NCI-H345 treated with DMSO at 0.1 percent for 48 hours (cell line): ENCODE data around the gene CAMTA1.
"Not testable (repeated sequence)": the region's sequence is repeated elsewhere in the genome, so short reads cannot be mapped to it uniquely, and the experiment has no call there.

ENCODE experiments used
- DNase-seq: peaks from one replicate; lab custom pipeline; 2025; ENCODE audit not compliant: unreplicated experiment; lab: John Stamatoyannopoulos, UW

Gene CAMTA1, protein sequence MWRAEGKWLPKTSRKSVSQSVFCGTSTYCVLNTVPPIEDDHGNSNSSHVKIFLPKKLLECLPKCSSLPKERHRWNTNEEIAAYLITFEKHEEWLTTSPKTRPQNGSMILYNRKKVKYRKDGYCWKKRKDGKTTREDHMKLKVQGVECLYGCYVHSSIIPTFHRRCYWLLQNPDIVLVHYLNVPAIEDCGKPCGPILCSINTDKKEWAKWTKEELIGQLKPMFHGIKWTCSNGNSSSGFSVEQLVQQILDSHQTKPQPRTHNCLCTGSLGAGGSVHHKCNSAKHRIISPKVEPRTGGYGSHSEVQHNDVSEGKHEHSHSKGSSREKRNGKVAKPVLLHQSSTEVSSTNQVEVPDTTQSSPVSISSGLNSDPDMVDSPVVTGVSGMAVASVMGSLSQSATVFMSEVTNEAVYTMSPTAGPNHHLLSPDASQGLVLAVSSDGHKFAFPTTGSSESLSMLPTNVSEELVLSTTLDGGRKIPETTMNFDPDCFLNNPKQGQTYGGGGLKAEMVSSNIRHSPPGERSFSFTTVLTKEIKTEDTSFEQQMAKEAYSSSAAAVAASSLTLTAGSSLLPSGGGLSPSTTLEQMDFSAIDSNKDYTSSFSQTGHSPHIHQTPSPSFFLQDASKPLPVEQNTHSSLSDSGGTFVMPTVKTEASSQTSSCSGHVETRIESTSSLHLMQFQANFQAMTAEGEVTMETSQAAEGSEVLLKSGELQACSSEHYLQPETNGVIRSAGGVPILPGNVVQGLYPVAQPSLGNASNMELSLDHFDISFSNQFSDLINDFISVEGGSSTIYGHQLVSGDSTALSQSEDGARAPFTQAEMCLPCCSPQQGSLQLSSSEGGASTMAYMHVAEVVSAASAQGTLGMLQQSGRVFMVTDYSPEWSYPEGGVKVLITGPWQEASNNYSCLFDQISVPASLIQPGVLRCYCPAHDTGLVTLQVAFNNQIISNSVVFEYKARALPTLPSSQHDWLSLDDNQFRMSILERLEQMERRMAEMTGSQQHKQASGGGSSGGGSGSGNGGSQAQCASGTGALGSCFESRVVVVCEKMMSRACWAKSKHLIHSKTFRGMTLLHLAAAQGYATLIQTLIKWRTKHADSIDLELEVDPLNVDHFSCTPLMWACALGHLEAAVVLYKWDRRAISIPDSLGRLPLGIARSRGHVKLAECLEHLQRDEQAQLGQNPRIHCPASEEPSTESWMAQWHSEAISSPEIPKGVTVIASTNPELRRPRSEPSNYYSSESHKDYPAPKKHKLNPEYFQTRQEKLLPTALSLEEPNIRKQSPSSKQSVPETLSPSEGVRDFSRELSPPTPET (N-terminal part only)

DNA sequence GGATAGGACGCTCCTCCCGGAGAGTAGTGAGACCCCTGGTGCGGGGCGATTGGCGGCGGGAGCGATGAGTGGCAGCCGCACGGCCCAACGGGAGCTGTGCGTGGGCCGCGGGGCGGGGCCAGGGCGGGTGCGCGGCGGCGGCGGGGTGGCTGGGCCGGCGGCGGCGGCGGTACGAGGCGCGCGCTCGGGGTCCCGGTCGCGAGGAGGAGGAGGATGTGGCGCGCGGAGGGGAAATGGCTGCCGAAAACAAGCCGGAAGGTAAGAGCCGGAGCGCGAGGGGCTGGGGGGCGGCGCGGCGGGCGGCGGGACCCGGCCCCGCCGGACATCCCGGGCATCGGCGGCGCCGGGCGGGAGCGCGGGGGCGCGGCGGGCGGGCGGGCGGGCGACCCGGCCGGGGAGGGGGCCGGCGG lies at the start of gene CAMTA1:
TSS of gene CAMTA1 (plus strand) at position 137 of the 410 bp plus-strand sequence. CDS start at position 214, 77 bp downstream.
- no peak for DNase-seq

DNA sequence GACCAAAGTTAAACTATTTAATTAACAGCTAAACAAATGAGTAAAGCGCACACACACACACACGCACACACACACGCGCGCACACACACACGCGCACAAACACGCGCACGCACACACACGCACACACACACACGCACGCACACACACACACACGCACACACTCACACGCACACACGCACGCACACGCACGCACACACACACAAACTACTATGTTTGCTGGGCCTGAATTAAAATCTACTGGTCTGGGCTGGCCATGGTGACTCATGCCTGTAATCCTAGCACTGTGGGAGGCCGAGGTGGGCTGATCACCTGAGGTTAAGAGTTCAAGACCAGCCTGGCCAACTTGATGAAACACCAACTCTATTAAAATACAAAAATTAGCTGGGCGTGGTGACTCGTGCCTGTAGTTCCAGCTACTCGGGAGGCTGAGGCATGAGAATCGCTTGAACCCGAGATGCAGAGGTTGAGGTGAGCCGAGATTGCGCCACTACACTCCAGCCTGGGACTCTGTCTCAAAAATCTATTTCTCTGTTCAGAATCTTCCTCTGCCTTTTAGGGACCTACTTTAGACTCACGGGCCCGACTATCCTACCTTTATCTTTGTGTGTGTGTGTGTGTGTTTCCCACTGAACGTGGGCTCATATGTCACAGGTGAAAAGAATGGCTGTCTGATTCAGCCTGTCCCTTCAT lies 46.1 kb upstream of the CAMTA1 start:
- DNase-seq: no peak

DNA sequence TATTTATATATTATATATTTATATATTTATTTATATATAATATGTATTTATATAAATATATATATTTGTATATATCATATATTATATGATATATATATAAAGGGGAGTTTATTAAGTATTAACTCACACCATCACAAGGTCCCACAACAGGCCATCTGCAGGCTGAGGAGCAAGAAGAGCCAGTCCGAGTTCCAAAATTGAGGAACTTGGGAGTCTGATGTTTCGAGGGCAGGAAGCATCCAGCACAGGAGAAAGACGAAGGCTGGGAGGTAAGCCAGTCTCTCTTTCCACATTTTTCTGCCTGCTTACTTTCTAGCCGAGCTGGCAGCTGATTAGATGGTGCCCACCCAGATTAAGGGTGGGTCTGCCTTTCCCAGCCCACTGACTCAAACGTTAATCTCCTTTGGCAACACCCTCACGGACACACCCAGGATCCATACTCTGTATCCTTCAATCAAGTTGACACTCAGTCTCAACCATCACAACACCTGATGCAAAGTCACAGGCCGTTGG lies 42.5 kb upstream of the CAMTA1 start:
- not testable (repeated sequence) for DNase-seq

DNA sequence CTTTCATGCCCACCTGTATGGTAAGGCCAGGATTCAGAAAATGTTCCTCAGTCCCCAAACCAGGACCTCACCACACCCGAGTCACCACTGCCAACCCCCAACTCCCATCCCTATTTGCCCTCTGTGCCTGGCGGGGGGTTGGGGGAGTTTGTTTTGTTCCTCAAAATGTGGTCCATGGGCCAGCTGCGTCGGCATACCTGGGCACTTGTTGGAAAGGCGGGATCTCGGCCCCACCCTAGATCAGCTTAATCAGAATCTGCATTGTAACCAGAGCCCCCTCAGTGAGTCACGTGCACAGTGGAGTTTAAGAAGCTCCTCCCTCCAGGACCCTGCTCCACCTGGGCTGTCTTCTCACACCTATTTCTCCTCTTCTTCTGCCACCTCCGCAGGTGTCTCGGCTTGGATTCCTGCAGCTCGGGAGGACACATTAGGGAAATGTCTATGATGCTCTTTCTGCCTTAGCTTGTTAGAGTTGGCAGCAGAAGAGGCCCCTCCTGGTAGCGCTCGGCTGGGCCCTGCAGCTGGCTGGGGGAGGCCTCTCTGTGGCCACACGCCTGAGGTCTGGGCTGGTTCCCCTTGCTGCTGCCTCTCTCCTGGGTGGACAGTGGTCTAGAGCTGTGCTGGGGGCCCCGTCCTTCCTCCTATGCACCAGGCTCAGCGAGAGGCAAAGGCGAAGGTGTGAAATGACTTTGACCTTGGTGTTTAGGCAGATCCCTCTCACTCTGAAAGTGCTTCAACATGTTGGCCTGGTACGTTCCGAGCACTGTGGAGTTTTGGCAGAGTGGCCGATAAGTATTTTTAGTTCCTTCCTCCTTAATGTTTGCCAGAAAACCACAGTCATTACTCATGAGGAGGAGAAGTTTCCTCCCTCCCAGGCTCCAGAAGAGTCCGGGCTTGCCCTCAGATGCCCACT lies 41.8 kb upstream of the CAMTA1 start:
- no peak for DNase-seq

DNA sequence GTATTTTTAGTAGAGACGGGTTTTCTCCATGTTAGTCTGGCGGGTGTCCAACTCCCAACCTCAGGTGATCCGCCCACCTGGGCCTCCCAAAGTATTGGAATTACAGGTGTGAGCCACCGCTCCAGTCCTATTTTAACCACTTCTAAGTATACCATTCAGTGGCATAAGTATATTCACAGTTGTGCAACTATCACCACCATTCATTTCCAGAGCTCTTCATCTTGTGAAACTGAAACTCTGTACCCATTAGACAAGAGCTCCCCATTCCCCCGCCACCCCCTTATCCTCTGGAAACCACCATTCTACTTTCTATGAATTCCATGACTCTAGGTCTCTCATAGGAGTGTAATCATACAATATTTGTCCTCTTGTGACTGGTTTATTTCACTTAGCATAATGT lies 40.2 kb upstream of the CAMTA1 start:
- DNase-seq: no peak

DNA sequence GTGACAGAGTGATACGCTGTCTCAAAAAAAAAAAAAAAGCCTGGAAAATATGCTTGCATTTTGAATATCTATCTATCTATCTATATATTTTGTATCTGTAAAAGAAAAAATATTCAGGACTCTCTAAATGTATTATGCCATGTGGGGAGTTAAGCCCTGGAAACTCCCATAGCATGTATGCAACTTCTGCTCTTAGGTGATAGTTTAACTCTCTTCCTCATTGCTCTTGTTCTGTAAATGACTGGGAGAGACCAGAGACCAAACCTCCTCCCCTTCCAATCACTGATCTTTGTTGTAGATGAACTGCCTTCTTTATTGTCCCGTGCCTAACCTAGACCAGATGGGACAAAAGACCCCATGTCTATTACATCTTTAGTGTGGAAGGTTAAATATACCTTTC lies 37.6 kb upstream of the CAMTA1 start:
- DNase-seq: no peak

DNA sequence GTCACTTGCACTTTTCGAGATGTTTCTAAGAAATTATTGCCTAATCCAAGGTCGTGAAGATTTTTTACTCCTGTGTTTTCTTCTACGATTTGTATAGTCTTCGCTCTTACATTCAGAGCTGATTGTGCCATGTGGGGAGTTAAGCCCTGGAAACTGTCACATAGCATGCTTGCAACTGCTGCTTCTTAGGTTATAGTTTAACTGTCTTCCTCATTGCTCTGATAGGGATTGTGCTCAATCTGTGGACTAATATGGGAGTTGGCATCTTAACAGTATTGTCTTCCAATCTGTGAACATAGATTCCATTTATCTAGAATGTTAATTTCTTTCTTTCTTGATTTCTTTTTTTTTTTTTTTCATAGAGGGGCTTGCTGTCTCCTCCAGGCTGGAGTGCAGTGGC lies 34.8 kb upstream of the CAMTA1 start:
- DNase-seq: no peak

DNA sequence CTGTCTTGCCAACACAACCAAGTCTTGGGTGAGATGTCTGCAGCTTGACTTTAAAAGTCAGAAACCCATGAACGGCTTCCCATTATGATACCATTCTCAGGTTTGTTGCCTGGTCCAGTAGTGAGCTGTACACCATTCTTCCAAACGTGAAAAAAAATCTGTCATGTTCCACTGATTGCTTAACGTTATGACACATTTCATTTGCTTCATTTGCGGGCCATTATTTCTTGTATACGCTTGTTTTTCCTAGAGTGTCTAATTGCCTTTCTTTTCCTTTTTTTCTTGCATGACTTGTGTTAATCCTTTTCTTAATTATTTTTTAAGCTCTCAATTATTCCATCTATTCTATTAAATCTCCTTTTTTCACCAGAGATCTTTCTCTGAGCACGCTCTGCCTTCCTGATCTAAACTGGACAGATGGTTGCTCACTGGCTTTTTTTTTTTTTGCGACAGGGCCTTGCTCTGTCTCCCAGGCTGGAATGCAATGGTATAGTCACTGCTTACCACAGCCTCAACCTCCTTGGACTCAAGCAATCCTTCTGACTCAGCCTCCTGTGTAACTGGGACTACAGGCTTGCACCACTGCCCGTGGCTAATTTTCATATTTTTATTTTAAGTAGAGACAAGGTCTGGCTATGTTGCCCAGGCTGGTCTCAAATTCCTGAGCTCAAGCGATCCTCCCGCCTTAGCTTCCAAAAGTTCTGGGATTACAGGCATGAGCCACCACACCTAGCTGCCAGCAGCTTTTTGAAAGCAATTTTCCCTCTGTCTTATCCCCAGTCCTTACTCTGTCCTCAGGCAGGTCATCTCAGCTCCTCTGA lies 31.7 kb upstream of the CAMTA1 start:
- DNase-seq: no peak

DNA sequence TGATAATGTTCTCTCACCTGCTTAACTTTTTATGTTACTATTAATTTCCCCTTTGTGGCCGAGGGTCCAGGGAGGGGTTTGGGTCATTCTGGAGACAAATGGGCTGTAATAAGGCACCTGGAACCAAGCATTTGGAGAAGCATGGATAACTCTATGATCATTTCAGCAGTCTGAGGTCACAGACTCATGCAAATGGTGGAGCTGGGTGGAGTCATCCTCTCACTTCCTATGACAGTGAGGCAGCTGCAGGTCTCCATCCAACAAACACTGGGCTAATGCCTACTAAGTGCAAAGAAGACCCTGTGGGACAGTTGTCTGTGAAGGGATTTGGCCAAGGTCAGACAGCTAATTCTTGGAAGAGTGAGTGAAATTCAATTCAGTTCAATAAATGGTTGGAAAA lies 28.8 kb upstream of the CAMTA1 start:
- no peak for DNase-seq

DNA sequence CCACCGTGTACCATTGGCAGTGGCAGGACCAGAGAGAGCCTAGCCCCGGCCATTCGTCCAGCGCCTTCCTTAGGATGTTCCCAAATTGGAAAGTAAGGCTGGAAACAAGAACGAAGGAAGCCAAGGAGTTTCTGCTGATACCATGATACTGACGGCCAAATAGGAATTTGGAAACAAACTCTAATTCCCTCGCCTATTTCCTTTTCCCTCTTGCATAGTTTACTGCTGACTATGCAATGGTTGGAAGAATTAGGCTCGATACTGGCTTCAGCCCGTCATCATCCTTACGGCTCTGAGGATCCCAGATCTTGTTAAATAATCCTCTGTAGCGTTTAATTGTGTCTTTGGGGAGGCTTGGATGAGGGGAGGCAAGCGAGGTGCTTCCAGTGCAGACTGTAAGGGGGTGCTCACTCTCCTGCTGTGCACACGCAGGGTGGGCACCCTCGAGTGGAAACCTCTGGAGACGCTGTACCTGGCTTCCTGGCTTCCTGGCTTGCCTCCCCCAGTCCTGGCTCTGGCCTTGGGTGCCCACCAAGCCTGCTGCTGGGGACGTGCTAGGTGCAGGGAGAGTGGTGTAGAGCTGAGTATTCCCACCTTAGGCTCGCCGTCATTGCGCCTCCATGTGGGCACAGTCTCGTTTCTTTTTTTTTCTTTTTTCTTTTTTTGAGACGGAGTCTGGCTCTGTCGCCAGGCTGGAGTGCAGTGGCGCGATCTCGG lies 27.4 kb upstream of the CAMTA1 start:
- no peak for DNase-seq

DNA sequence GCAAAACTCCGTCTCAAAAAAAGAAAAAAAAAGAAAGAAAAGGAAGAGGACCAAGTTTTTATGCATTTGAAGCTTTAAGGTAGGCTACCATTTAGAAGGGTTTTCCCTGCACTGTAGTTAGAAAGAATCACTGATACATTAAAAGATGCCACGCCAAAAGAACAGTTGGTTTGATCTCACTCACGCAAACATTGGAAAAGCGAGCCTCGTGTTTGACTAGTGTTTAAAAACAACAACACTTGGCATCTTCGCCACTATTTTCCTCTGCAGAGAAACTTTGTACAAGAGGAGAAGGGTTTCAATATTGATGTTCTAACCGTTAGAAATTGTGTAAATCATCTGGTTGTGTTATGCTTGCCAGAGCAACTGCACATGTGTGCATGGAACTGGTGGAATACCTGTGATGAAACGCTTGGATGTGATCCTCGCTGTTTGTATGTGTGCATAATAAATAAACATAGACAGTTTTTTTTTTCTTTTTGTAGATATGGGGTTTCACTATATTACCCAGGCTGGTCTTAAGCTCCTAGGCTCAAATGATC lies 24.0 kb upstream of the CAMTA1 start:
- no peak for DNase-seq

DNA sequence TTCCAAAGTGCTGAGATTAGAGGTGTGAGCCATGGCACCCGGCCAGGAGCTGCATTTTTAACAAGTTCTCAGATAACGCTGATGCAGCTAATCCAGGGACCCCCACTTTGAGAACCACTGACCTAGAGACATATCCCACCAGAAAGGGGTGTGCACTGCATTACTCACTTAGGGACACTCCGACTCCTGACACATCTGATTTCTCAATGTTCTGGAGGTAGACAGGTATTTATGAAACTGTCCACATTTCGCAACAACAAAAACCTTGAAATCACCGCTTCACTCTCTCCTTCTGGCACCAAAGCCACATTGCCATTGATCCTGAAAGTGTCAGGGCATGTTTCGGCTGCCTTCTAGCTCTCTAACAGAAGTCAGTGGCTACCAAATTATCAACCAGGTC lies 23.2 kb upstream of the CAMTA1 start:
- no peak for DNase-seq

DNA sequence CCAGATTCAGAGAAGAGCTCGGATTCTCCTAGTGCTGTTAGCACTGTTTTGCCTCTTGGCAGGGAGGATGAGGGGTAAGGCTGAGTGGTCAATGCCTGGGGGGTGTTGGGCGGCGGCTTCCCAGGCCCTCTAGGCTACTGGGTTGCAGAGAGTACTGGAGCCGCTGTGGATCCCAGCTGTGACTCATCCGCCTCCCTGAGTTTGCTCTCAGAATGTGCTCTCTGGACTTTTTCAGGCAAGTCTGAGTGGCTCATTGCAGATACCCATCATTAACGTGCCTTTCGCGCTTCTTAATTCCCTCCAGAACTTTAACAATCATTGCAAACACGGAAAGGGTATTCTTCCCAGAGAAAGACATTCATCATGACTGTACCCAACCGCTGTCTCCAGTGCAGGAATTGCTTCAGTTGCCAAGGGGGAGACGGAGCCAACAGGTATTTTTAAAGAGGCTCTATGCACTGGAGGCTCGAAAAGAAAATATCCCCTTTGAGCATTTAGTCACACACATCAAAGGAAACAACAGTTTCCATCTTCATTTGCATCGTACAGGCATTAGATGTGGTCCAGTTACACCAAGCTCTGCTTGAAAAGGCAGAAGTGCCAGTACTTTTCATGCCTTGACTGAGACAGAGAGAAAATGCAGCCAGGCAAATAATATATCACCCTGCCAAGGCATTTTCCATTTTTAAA lies 14.4 kb upstream of the CAMTA1 start:
- DNase-seq: no peak

DNA sequence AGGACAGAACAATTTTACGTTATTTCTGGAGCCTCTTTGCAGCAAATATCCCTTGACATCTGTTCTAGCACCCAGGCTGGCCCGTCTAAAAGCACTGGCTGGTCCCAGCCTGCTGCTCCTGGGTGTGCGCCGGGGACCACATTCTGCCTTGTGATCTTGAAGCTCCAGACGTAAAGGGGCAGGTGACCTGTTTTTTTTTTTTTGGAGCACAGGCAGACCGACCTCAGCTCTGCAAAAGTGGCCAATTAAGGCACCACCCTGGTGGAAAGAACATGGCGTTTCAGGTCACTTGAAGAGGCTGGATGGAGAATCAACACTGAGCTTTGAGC lies 13.8 kb upstream of the CAMTA1 start:
- no peak for DNase-seq

DNA sequence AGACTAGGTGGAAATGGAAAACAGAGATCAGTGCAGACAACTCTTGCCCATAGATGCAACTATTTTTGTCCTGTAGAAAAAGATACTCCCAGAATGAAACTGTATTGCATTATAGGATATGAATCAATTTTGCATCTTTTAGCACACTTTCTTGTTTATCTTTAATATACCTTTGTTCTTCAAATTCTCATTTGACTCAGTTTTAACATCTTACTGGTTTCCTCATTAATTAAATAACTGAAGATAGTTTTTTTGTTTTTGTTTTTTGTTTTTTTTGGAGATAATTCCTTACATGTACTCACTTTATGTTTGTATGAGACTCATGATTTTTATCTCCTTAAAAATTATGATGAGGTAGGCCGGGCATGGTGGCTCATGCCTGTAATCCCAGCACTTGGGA lies 10.9 kb upstream of the CAMTA1 start:
- no peak for DNase-seq

DNA sequence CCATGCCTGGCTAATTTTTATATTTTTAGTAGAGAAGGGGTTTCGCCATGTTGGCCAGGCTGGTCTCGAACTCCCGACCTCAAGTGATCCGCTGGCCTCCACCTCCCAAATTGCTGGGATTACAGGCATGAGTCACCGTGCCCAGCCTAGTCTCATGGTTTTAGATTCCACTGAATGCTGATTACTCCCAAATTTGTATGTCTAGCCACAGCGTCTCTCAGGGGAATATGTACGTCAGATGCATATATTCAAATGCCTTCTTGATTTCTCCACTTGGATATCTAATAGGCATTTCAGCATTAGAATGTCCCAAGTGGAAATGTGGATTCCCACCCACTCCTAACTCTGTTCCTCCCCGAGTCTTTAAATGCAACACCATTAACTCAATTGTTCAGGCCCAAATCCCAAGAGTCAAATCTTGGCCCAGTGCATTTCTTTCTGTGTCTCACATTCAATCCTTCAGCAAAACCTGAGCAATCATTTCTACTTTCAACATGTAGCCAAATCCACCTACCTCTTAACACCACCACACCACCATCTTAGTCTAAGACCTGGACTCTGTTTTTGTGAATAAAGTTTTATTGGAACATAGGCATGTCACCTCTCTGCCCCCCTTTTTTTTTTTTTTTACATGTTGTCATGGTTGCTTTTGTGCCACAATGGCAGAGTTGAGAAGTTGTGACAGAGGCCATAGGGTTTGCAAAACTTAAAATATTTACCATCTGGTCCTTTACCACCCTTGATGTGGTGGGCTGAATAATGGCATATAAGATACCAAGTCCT lies 9.8 kb upstream of the CAMTA1 start:
- no peak for DNase-seq
